Measurements from ENCODE around the gene GRIN3A.

DNA sequence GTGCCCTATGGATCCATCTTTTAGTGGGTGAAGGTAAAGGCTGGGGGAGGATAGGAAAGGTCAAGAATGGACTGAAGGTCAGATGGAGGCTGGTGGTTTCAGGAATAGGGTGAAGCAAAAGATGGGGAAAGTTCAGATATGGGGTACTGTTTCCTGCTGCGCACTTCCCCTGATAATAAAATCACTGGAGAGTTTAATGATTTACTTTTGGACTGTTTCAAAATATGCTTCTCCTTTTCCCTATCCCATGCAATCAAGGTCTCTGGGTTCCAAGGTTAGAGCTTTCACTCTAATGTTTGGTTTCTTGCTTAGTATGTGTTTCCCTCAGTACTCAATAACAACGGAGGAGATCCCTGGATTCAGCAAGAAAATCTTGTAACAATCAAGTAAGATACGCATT is 132.9 kb downstream of the GRIN3A start:
- no peak for TF ChIP-seq EZH2 (IDR thresholded peaks at IDR 0.05; ENCODE audit: borderline replicate concordance, low read depth, low read length, severe bottlenecking)
- TF ChIP-seq, protein P1, sequence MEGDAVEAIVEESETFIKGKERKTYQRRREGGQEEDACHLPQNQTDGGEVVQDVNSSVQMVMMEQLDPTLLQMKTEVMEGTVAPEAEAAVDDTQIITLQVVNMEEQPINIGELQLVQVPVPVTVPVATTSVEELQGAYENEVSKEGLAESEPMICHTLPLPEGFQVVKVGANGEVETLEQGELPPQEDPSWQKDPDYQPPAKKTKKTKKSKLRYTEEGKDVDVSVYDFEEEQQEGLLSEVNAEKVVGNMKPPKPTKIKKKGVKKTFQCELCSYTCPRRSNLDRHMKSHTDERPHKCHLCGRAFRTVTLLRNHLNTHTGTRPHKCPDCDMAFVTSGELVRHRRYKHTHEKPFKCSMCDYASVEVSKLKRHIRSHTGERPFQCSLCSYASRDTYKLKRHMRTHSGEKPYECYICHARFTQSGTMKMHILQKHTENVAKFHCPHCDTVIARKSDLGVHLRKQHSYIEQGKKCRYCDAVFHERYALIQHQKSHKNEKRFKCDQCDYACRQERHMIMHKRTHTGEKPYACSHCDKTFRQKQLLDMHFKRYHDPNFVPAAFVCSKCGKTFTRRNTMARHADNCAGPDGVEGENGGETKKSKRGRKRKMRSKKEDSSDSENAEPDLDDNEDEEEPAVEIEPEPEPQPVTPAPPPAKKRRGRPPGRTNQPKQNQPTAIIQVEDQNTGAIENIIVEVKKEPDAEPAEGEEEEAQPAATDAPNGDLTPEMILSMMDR (IDR thresholded peaks at IDR 0.05; ENCODE audit: borderline replicate concordance, extremely low read depth, low read length, poor library complexity, severe bottlenecking) = no peak
